Embryonic facial prominence (tissue), 1 donor: Measurements from ENCODE around the gene KLHL33.

Experiments used
- DNase-seq: peaks from one replicate; pipeline ENCODE4 v3.0.0-alpha.2; 2016; ENCODE audit errors: extremely low spot score

Gene KLHL33

DNA sequence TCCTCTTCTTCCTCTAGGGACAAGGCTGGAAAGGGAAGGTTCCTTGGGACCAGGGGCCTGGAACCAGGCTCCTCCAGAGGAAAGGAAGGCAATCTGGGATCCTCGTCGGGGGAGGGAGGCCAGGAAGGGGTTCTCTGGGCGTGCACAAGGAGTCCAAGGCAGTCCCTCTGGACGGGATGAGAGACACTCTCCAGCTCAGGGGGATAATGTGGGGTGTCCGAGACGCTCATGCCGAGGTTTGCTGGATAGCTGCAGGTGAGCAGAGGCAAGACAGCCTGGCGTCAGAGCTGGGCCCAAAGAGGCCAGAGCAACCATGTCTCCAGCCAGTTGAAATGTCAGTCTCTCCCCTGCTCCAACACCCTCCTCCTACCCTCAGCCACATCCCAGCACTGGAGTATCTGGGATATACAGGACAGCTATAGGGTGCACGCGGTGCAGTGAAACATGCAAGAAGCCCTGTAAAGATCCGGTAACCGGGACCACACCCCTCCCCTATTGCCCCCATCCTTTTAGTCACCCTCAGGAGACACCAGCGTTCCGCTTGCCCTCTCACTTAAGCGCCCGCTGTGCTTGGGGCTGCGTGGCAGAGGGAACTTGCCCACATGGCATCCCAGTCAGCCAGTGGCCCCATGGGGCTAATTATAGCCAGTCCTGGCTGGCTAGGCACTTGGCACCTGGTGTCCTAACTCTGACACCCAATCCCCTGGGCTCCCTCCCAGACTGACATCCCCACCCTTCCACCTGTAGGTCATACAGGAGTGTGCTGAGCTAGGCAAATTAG lies at the start of gene KLHL33:
Gene KLHL33, minus strand, starts transcription at position 585 of the 781 bp plus-strand sequence. Its CDS starts 355 bp downstream, at position 230.
- DNase-seq, result no peak

GRCh38 chr14:20482382-20482781 lies 46.4 kb upstream of the KLHL33 start:
- DNase-seq, result no peak

DNA sequence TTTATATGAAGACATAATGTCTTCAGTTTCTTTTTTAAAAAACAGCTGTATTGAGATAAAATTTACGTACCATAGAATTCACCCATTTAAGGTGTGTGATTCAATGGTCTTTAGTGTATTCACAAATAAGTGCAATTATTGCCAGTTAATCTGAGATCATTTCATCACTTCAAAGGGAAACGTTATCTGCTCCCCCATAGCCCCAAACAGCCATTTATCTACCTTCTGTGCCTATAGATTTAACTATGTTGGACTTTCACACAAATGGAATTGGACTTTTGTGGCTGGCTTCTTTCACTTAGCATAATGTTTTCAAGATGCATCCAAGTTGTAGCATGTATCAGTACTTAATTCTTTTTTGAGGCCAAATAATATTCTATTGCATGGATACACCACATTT lies 42.9 kb upstream of the KLHL33 start:
- no peak for DNase-seq

DNA sequence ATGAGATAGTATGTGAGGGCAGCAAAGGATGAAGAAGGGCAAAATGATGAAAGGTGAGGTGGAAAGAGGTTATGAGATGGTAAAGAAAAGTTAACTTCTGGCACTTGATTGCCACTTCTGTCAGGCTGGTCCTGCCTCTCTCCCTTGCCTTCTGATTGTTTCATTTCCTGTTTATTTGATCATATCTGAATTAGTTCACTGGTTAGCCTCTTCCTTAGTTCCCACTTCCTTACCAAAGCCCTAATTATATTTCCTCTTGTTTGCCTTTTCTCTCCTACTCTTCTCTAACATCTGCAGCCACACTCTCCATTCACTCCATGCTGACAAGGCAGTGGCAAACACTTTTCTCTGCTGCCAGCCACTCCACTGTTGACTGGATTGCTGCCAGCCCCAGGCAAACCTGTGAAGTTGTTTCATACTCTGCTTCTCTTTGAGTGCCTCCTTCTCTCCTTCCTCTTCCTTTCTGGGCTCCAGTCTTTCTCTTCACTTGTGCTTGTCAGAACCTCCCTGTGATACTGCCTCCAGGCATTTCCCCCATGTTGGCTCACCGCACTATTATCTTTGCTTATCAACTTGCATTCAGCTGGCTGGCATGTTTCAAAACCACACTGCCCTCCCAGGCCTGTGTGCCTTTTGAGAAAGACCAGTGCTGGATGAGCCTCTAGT lies 41.4 kb upstream of the KLHL33 start:
- DNase-seq, result no peak

DNA sequence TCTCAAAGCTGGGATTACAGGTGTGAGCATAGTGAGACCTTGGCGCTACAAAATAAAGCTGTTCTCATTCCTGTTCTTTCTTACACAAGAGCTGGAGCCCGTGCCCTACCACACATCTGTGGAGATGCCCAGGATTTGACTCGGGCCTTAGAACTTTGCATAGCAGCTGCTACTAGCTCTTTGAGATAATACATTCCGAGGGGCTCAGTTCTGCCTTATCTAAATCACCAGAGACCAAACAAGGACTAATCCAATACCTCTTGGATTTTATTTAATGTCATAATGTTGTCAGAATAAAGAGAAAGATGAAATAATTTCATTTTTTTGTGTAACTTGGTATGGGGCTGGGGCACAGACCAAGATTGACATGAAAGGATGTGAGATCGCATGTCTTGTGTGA lies 40.8 kb upstream of the KLHL33 start:
- DNase-seq, result no peak

DNA sequence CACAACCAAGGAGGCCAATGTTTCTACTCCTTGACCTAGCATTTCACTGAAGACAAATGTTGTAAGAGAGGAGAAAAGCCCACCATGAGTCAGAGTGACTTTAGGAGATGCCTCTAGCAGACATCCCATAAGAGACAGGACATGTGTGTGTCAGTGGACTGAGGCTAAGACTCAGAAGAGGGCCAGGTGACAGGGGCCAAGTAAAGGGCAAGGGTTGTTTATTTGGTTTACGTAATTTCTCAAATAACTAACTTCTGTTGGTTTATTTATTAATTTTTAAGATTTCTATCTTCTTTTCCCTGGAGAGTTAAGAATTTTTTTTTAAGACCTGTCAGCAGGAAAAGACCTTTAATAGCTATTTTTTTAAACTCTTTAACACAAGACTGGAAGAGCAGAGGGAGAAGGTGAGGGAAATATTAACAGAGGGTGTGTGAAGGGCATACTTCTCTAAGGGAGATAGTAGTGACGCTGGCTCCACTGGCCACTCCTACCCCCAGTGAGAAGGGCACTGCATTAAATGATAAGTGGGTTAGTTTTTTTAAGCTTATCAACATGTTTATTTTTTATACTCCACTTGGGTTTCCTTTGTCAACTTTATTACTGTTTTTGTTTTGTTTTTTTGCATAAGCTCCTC lies 36.7 kb upstream of the KLHL33 start:
- DNase-seq, result no peak

DNA sequence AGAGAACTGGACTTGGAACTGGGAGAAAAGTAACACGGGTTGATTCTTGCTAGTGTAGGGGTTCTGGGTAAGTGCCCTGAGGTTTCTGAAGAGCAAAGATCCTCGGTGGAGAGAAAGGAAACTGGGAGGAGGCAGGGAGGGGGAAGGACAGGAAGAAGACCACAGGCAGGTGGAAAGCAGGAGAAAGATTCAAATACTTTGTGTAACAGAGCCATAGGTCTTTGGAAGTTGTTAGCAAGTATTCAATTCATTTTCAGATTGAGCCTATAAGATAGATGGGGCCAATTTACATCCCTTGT lies 34.6 kb upstream of the KLHL33 start:
- no peak for DNase-seq

DNA sequence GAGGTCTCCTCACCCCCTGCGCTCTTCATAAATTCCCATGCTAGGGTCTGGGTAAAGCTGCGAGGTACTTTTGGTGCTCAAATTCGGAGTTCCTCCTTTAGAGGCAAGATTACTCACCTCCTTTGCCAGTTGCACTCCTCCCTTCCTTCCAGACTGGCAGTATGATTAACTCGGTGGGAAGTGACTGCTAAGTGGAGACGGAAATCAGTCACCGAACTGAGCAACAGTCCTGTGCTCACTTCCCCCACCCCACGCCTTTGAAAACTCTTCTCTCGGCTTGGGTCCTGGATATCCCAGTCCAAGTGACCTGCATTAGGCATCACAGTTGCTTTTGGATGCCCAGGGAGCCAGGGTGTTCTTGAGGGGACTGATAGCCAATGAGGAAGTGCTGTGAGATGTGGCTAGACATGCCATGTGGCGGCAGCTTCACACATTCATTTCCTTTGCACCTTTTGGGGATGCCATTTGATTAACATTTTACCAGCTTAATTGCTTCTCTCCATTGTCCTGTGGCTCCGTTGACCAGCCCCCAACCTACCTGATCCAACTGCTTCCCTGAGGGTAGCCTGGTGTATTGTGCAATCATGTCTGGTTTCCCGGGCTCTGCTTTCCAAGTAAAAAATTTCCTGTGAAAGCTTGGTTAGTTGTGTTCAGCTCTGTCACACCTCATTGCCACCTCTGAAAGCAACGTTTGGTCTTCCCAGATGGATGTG lies 34.1 kb upstream of the KLHL33 start:
- DNase-seq, result no peak

- peak; percentile 24 for DNase-seq
Measured at GRCh38 chr14:20469242-20469889, 33.4 kb upstream of the KLHL33 start, which contains the start of gene PNP. Gene PNP, plus strand, starts transcription at chr14:20469406. Its CDS starts 119 bp downstream, at chr14:20469525.

- no peak for DNase-seq
Measured at GRCh38 chr14:20468764-20469241, 32.8 kb upstream of the KLHL33 start.

GRCh38 chr14:20461225-20462141 lies 25.5 kb upstream of the KLHL33 start, which contains the start of gene PIP4P1:
Gene PIP4P1, minus strand, starts transcription at chr14:20461434. Its CDS starts 109 bp downstream, at chr14:20461325.
- peak; percentile 100 for DNase-seq

- DNase-seq, result no peak
Measured at GRCh38 chr14:20460458-20461224, 24.7 kb upstream of the KLHL33 start.

DNA sequence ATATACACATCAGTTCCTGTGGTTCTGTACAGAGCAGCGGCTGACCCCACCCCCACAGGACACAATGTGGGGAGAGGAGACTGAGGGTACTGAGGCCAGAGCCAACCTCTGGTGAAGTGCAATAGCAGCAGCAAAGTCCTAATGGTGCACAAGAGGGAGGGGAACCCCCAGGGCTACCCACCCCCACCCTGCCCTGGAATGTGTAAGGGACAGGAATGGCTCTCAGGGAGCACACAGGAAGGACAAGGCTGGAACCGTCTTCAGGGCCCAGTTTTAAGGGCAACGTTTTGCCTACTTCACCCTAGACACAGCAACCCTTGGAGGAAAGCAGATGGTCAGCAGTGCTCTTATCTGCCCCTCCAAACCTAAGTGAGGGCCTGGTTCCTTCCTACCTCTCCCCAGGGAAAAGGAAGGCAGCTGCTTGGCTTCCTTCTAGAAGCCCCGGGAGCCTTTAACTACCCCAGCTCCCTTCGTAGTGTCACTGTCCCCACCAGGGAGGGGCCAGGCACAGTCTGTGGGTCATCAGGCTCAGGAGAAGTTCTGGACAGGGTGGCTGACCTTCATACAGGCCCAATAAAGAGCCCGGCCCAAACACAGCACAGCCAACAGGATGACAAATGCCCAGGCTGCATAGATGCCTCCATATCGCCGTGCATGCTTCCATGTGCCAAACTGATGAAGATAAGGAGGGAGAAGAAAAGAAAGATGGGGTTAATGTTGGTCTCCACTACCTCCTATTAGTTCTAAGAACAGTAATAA lies 22.2 kb upstream of the KLHL33 start:
- DNase-seq, result no peak

- DNase-seq, result no peak
Measured at GRCh38 chr14:20456971-20457370, 21.0 kb upstream of the KLHL33 start.

- peak; percentile 33 for DNase-seq
Measured at GRCh38 chr14:20455355-20456300, 19.7 kb upstream of the KLHL33 start.

GRCh38 chr14:20454516-20455354 lies 18.8 kb upstream of the KLHL33 start, which contains the start of the genes APEX1 and OSGEP:
Gene APEX1, plus strand, starts transcription at chr14:20455226. Its CDS starts 420 bp downstream, at chr14:20455646.
Gene OSGEP, minus strand, starts transcription at chr14:20454812. Its CDS starts 129 bp downstream, at chr14:20454683.
- peak; percentile 99 for DNase-seq
